ENCODE results near the gene PAN2. TPM values are rescaled to one million over a fixed set of nuclear protein-coding genes. Genes with fewer than 3 reads are reported as not detected.
"Not testable (repeated sequence)": the region's sequence is repeated elsewhere in the genome, so short reads cannot be mapped to it uniquely, and the experiment has no call there.

Gene PAN2
- total RNA-seq, 1 experiment from 2014 or later: 72.3 TPM

- no peak for DNase-seq
- peaks cover 18% of the 10 kb centered on the region for H3K36me3 ChIP-seq (ENCODE audit: insufficient read depth, low read length)
These were observed 7.7 kb downstream of the PAN2 start for GRCh38 chr12:56326126-56326525.

GRCh38 chr12:56324206-56324605, 9.6 kb downstream of the PAN2 start:
- H4K20me1 ChIP-seq (ENCODE audit: insufficient read depth, low read depth, low read length): no peaks in the 10 kb centered on the region
- no peaks in the 10 kb centered on the region for H3K9me3 ChIP-seq (ENCODE audit: low read length)
- no peaks in the 10 kb centered on the region for H3K4me1 ChIP-seq (ENCODE audit: low read length)
- no peak overlapping the region for H3K4me3 ChIP-seq (ENCODE audit: low read length)
- H3K9me2 ChIP-seq (replicated peaks; ENCODE audit: insufficient read depth, low read length): no peaks in the 10 kb centered on the region
- H3K9ac ChIP-seq (ENCODE audit: low read length): no peak overlapping the region
- H3K4me2 ChIP-seq (ENCODE audit: low read depth, low read length, poor library complexity, severe bottlenecking): no peak overlapping the region
- H3K27ac ChIP-seq (ENCODE audit: low read length): no peak overlapping the region
- H3K27me3 ChIP-seq (ENCODE audit: low read length): no peaks in the 10 kb centered on the region
- DNase-seq: no peak
- no peak overlapping the region for H2AFZ ChIP-seq (ENCODE audit: low read length)
- peaks cover 24% of the 10 kb centered on the region for H3K36me3 ChIP-seq (ENCODE audit: insufficient read depth, low read length)
- no peaks in the 10 kb centered on the region for H3K79me2 ChIP-seq (ENCODE audit: low read length)

More at GRCh38 chr12:56326126-56326525, 7.7 kb downstream of the PAN2 start:
- no peaks in the 10 kb centered on the region for H3K9me2 ChIP-seq (replicated peaks; ENCODE audit: insufficient read depth, low read length)
- H2AFZ ChIP-seq (ENCODE audit: low read length): no peak overlapping the region
- no peak overlapping the region for H3K9ac ChIP-seq (ENCODE audit: low read length)
- 0 out of 2 replicates have a peak, but pooled peaks cover 2% of the 10 kb centered on the region for H3K79me2 ChIP-seq (ENCODE audit: low read length)
- no peak overlapping the region for H3K27ac ChIP-seq (ENCODE audit: low read length)
- H3K4me3 ChIP-seq (ENCODE audit: low read length): no peak overlapping the region
- no peak overlapping the region for H3K4me2 ChIP-seq (ENCODE audit: low read depth, low read length, poor library complexity, severe bottlenecking)
- no peaks in the 10 kb centered on the region for H3K9me3 ChIP-seq (ENCODE audit: low read length)
- no peaks in the 10 kb centered on the region for H3K27me3 ChIP-seq (ENCODE audit: low read length)
- no peaks in the 10 kb centered on the region for H3K4me1 ChIP-seq (ENCODE audit: low read length)
- H4K20me1 ChIP-seq (ENCODE audit: insufficient read depth, low read depth, low read length): no peaks in the 10 kb centered on the region

DNA sequence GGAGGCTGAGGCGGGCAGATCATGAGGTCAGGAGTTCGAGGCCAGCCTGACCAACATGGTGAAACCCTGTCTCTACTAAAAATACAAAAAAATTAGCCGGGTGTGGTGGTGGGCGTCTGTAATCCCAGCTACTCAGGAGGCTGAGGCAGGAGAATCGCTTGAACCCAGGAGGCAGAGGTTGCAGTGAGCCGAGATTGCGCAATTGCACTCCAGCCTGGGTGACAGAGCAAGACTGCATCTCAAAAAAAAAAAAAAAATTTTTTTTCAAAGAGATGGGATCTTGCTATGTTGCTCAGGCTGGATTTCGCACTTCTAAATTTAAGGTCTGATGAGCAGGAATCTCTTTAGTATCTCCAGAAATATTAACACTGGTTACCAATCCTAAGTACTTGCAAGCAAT, 12.2 kb downstream of the PAN2 start:
- H4K20me1 ChIP-seq (ENCODE audit: insufficient read depth, low read depth, low read length); H3K79me2 ChIP-seq (ENCODE audit: low read length); H3K9me3 ChIP-seq (ENCODE audit: low read length); H2AFZ ChIP-seq (ENCODE audit: low read length); H3K9me2 ChIP-seq (replicated peaks; ENCODE audit: insufficient read depth, low read length); H3K4me3 ChIP-seq (ENCODE audit: low read length); H3K27ac ChIP-seq (ENCODE audit: low read length); H3K4me1 ChIP-seq (ENCODE audit: low read length); DNase-seq; H3K9ac ChIP-seq (ENCODE audit: low read length); H3K27me3 ChIP-seq (ENCODE audit: low read length); H3K4me2 ChIP-seq (ENCODE audit: low read depth, low read length, poor library complexity, severe bottlenecking): not testable (repeated sequence)
- H3K36me3 ChIP-seq (ENCODE audit: insufficient read depth, low read length): peaks cover 24% of the 10 kb centered on the region

- H2AFZ ChIP-seq (ENCODE audit: low read length): no peak overlapping the region
- no peak overlapping the region for H3K9ac ChIP-seq (ENCODE audit: low read length)
- H3K79me2 ChIP-seq (ENCODE audit: low read length): no peaks in the 10 kb centered on the region
- H3K4me2 ChIP-seq (ENCODE audit: low read depth, low read length, poor library complexity, severe bottlenecking): no peak overlapping the region
- H3K9me2 ChIP-seq (replicated peaks; ENCODE audit: insufficient read depth, low read length): no peaks in the 10 kb centered on the region
- no peaks in the 10 kb centered on the region for H4K20me1 ChIP-seq (ENCODE audit: insufficient read depth, low read depth, low read length)
- no peak for DNase-seq
- H3K4me3 ChIP-seq (ENCODE audit: low read length): no peak overlapping the region
- H3K27me3 ChIP-seq (ENCODE audit: low read length): no peaks in the 10 kb centered on the region
- H3K36me3 ChIP-seq (ENCODE audit: insufficient read depth, low read length): peaks cover 24% of the 10 kb centered on the region
- peaks cover 11% of the 10 kb centered on the region for H3K4me1 ChIP-seq (ENCODE audit: low read length)
- H3K9me3 ChIP-seq (ENCODE audit: low read length): no peaks in the 10 kb centered on the region
- no peak overlapping the region for H3K27ac ChIP-seq (ENCODE audit: low read length)
These were observed 12.8 kb downstream of the PAN2 start for GRCh38 chr12:56321027-56321426.

DNA sequence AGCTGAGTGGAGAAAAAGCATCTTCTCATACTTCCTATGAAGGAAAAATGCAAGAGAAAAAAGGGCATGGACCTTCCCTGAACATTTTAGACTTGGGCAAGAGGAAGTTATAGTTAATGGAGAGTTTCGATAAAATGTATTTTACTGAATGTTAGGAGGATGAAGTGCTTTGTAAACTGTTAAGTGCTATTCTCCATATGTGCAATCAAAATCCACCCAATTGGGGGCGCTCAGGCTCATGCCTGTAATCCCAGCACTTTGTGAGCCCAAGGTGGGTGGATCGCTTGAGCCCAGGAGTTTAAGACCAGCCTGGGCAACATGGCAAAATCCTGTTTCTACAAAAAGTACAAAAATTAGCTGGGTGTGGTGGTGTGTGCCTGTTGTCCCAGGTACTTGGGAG, 16.1 kb downstream of the PAN2 start:
- Histone ChIP-seq H3K27ac (ENCODE audit: low read length) (no peak overlapping the region), H3K79me2 (ENCODE audit: low read length) (peaks cover 18% of the 10 kb centered on the region), H3K9ac (ENCODE audit: low read length) (no peak overlapping the region), H3K36me3 (ENCODE audit: insufficient read depth, low read length) (peaks cover 20% of the 10 kb centered on the region; the same call in 1 of the 2 replicates), H3K9me3 (ENCODE audit: low read length) (no peaks in the 10 kb centered on the region), H2AFZ (ENCODE audit: low read length) (no peak overlapping the region), H3K9me2 (replicated peaks; ENCODE audit: insufficient read depth, low read length) (no peaks in the 10 kb centered on the region), H4K20me1 (ENCODE audit: insufficient read depth, low read depth, low read length) (no peaks in the 10 kb centered on the region), H3K27me3 (ENCODE audit: low read length) (no peaks in the 10 kb centered on the region), H3K4me3 (ENCODE audit: low read length) (no peak overlapping the region), H3K4me1 (ENCODE audit: low read length) (peaks cover 21% of the 10 kb centered on the region), H3K4me2 (ENCODE audit: low read depth, low read length, poor library complexity, severe bottlenecking) (no peak overlapping the region)
- DNase-seq: no peak

DNA sequence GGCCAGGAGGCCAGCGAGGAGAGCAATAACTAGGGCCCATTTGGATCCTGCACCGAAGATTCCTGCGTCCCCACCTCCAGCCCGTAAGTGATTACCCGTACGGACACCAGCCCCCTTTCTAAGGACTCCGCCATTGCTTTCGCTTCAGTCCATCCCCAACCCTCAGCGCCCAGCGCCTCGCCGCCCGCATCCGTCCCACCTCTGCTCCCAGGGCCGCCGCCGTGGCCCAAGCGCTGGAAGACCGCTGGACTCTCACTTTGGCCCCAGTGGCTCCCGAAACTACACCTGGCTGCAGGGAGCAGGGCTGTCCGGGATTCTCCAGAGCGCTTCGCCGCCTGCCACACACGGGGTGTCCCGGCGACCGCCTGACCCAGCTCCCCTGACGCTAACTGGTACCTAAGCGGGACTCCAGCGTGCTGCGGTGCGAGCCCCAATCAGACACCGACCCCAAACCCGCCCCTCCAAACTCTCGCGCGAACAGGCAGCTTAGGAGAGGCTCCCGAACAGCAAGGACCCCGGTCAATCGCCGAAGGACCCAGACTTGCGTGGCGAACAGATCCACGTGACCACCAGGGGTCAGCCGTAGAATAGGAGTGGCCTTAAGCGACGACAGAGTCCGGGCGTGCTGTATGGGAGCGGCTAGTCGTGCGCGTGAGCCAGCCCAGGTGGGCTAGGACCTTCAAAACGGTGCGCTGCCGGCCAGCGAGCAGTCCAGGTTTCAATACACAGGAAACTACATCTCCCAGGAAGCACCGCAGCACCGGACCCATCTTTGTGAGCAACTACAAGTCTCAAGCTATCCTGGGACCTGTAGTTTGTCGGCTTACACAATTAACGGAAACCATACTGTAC, 18.0 kb downstream of the PAN2 start, which contains the start of gene CNPY2:
TSS of gene CNPY2 (minus strand) at position 367 of the 852 bp plus-strand sequence. CDS start 771 bp downstream, outside the sequence.
- peak within 1 kb of the TSS; percentile 69 for H3K27ac ChIP-seq (ENCODE audit: low read length)
- peak within 1 kb of the TSS; percentile 98 for H3K4me2 ChIP-seq (ENCODE audit: low read depth, low read length, poor library complexity, severe bottlenecking)
- no peaks in the 10 kb centered on the region for H3K27me3 ChIP-seq (ENCODE audit: low read length)
- no peaks in the 10 kb centered on the region for H3K9me3 ChIP-seq (ENCODE audit: low read length)
- H3K9me2 ChIP-seq (replicated peaks; ENCODE audit: insufficient read depth, low read length): no peaks in the 10 kb centered on the region
- H3K79me2 ChIP-seq (ENCODE audit: low read length): peaks cover 18% of the 10 kb centered on the region
- H3K4me3 ChIP-seq (ENCODE audit: low read length): peak within 1 kb of the TSS; percentile 99
- H2AFZ ChIP-seq (ENCODE audit: low read length): peak within 1 kb of the TSS; percentile 89; the same call in 1 of the 2 replicates
- DNase-seq: peak; percentile 99
- peaks cover 21% of the 10 kb centered on the region for H3K4me1 ChIP-seq (ENCODE audit: low read length)
- H4K20me1 ChIP-seq (ENCODE audit: insufficient read depth, low read depth, low read length): no peaks in the 10 kb centered on the region
- H3K36me3 ChIP-seq (ENCODE audit: insufficient read depth, low read length): peaks cover 15% of the 10 kb centered on the region; the same call in 1 of the 2 replicates
- peak within 1 kb of the TSS; percentile 100 for H3K9ac ChIP-seq (ENCODE audit: low read length)

GRCh38 chr12:56315249-56315621, 18.6 kb downstream of the PAN2 start:
- H3K79me2 ChIP-seq (ENCODE audit: low read length): peaks cover 18% of the 10 kb centered on the region
- no peaks in the 10 kb centered on the region for H3K9me3 ChIP-seq (ENCODE audit: low read length)
- H2AFZ ChIP-seq (ENCODE audit: low read length): peak overlapping the region; percentile 74; the same call in 1 of the 2 replicates
- peak overlapping the region; percentile 98 for H3K4me2 ChIP-seq (ENCODE audit: low read depth, low read length, poor library complexity, severe bottlenecking)
- peak overlapping the region; percentile 62 for H3K27ac ChIP-seq (ENCODE audit: low read length)
- peaks cover 21% of the 10 kb centered on the region; the same call in 1 of the 2 replicates for H3K36me3 ChIP-seq (ENCODE audit: insufficient read depth, low read length)
- peak overlapping the region; percentile 100 for H3K9ac ChIP-seq (ENCODE audit: low read length)
- peaks cover 21% of the 10 kb centered on the region for H3K4me1 ChIP-seq (ENCODE audit: low read length)
- peak overlapping the region; percentile 99 for H3K4me3 ChIP-seq (ENCODE audit: low read length)
- peak; percentile 64 for DNase-seq
- no peaks in the 10 kb centered on the region for H3K9me2 ChIP-seq (replicated peaks; ENCODE audit: insufficient read depth, low read length)
- H4K20me1 ChIP-seq (ENCODE audit: insufficient read depth, low read depth, low read length): no peaks in the 10 kb centered on the region
- no peaks in the 10 kb centered on the region for H3K27me3 ChIP-seq (ENCODE audit: low read length)

- peaks cover 10% of the 10 kb centered on the region for H3K4me1 ChIP-seq (ENCODE audit: low read length)
- no peak overlapping the region for H2AFZ ChIP-seq (ENCODE audit: low read length)
- H3K27ac ChIP-seq (ENCODE audit: low read length): no peak overlapping the region
- H3K27me3 ChIP-seq (ENCODE audit: low read length): no peaks in the 10 kb centered on the region
- no peaks in the 10 kb centered on the region for H4K20me1 ChIP-seq (ENCODE audit: insufficient read depth, low read depth, low read length)
- DNase-seq: no peak
- no peak overlapping the region for H3K4me3 ChIP-seq (ENCODE audit: low read length)
- no peaks in the 10 kb centered on the region for H3K9me3 ChIP-seq (ENCODE audit: low read length)
- no peaks in the 10 kb centered on the region for H3K9me2 ChIP-seq (replicated peaks; ENCODE audit: insufficient read depth, low read length)
- peaks cover 26% of the 10 kb centered on the region; the same call in 1 of the 2 replicates for H3K36me3 ChIP-seq (ENCODE audit: insufficient read depth, low read length)
- no peak overlapping the region for H3K4me2 ChIP-seq (ENCODE audit: low read depth, low read length, poor library complexity, severe bottlenecking)
- no peak overlapping the region for H3K9ac ChIP-seq (ENCODE audit: low read length)
- peaks cover 25% of the 10 kb centered on the region for H3K79me2 ChIP-seq (ENCODE audit: low read length)
These were observed 22.8 kb downstream of the PAN2 start for GRCh38 chr12:56311003-56311402.
